T47D (cell line): ENCODE results near the gene PRXL2B.

Experiments used
- DNase-seq, 2 experiments: peaks; one replicate each; pipeline versions ENCODE4 v3.0.0 to v3.0.0-alpha.2; 2011 to 2012; ENCODE audit warnings: low read depth in 1 of 2, low spot score in 1 of 2
- JUND ChIP-seq: IDR thresholded peaks from 2 replicates; pipeline ENCODE4 v1.6.1; 2012; ENCODE audit warnings: low read depth
- in situ Hi-C: cut with HindIII; loops from 2 replicates; pipeline ENCODE4 v1.10.0; 2016; ENCODE audit warnings: low sequenced_read_pairs, low pct_unique_long_range_greater_than_20kb

Gene PRXL2B

DNA sequence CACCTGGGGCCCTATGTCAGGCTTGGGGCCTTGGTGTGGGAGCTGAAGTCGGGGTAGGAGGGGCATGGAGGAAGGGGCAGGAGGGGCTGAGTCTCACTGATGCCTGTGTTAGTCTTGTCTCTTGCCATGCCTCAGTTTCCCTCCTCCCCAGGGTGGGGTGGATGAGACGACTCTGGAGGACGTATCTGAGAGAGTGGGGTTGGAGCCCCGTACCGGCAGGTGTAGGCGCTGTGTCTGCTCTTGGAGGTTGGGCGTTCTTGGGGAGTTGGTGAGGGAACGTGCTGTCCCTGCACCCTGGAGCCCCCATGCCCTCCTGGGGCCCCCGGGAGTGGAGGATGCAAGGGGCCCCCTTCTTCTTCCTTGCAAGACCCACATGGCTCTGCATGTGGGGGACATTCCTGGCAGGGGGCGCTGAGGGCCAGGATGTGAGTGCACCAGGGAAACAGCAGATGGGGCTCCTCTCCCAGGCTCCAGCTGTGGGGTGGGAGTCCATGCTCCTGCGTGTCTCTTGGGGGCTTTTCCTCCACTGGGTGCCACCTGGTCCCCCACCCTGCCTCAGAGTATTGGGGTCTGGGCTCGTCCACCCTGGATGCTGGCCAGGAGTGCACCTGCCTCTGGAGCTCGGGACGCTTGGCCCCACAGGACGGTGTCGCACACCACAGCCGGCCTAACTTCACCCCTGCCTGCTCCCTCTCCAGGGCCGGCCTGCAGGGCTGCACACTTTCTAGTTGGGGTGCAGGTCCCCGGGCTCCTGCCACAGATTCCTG lies 31.8 kb upstream of the PRXL2B start:
- no peak for TF ChIP-seq JUND
- in situ Hi-C loops = no loop called here
- DNase-seq = no peak

DNA sequence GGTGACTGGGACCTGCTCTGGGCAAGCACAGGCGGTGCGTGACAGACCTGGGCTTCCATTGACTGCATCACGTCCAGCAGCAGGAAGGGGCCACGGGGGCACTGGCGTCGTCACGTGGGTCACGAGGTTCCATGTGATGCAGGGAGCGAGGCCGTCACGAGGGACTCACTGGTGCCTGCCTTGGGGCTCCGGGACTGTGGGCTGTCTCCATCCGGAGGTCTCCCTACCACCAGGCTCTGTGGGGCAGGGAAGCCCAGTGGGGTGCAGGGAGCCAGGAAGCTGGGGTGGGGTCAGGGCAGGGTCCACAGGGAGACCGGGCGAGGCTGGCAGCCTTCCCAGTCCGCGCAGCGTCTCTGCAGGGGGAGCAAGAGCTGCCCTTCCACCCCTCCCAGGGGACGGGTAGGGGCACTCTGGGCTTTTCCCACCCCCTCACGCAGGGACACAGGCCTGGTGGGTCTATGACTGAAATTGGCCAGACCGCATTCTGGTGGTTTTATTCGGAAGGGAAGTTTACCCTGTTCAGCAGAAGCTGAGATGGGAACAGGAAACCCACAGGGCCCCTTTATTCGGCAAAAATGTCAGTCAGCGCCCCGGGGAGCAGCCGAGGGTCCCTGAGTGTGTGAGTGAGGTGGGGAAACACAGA lies 30.8 kb upstream of the PRXL2B start:
- in situ Hi-C loops = no loop called here
- DNase-seq = no peak
- no peak for TF ChIP-seq JUND

DNA sequence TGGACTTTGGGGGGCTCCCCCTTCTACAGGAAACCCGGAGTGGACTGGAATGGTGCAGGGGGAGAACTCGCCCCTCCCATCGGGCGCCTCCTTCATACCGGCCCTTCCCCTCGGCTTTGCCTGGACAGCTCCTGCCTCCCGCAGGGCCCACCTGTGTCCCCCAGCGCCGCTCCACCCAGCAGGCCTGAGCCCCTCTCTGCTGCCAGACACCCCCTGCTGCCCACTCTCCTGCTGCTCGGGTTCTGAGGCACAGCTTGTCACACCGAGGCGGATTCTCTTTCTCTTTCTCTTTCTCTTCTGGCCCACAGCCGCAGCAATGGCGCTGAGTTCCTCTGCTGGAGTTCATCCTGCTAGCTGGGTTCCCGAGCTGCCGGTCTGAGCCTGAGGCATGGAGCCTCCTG lies 30.3 kb upstream of the PRXL2B start, which contains the start of gene TNFRSF14:
TNFRSF14 (plus strand) TSS at position 95 of the 401 bp plus-strand sequence; CDS start at position 389, 294 bp downstream.
- in situ Hi-C loops = no loop called here
- TF ChIP-seq JUND = no peak
- peak in 1 of 2 experiments; percentile 23 for DNase-seq

DNA sequence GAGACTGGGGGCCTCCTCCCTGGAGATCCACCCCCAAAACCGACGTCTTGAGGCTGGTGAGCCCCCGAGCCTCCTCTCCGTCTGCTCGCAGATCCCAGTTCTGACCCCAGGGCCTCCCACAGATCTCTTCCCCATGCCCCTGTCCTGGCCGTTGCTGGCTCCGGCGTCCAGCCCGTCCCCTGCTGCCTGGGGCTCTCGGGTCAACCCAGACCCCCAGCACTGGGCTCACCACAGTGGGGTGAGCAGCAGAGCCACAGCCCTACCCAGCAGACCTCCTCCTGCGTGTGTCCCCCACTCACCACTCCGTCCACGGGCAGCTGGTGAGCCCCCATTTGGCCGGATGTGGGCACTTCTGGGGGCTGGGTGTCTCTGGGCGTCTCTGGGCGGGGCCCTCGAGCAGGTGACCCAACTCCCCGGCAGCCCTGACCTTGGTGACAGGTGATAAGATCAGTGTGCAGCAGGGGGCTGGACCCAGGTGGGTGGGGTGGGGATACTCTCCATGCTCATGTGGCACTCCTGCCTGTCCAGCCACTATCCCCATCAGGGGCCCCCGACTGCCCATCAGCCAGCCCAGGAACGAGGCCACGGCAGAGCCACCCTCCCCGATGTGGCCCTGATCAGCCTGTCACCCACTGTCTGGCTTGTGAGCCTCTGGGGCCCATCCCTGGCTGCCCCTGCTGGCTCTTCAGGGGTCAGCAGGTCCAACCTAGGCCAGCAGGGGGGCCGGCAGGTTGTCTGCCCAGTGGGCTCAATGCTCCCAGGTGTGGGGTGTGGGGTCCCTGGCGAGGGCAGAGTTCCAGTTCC lies 29.7 kb upstream of the PRXL2B start:
- DNase-seq = no peak
- in situ Hi-C loops = no loop called here
- no peak for TF ChIP-seq JUND

DNA sequence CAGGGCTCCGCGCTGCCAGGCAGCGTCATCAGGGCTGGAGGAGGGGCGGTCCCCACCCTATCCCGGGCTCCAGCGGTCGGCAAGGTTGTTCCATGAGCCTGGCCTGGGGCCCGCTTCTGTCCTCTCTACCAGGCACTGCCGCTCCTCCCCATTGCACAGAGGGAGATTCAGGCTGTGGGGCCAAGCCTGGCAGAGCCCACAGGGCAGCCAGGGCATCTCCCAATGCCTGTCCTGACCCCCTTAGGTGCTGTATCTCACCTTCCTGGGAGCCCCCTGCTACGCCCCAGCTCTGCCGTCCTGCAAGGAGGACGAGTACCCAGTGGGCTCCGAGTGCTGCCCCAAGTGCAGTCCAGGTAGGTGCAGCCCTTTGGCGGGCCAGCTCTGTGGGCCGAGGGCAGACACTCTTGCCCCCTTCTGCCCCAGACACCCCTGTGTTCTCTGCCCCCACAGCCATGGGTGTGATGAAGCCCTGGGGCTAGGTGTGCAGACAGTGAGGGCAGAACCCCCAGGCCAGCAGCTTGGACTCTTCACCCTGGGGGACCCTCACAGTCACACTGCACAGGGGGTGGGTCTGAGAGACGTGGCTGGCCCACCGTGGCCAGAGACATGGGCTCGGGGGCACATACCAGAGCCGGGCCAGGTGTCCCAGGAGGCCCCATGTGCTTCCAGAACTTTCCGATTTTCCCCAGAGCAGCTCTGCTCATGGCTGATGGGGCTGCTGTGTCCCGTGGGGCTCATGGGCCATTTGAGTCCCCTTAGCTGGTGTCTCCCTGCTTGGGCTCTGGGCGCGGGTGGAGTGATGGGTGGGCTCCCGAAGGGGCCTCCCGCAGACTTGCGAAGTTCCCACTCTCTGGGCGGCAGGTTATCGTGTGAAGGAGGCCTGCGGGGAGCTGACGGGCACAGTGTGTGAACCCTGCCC lies 28.8 kb upstream of the PRXL2B start:
- in situ Hi-C loops = no loop called here
- no peak for TF ChIP-seq JUND
- DNase-seq = no peak

DNA sequence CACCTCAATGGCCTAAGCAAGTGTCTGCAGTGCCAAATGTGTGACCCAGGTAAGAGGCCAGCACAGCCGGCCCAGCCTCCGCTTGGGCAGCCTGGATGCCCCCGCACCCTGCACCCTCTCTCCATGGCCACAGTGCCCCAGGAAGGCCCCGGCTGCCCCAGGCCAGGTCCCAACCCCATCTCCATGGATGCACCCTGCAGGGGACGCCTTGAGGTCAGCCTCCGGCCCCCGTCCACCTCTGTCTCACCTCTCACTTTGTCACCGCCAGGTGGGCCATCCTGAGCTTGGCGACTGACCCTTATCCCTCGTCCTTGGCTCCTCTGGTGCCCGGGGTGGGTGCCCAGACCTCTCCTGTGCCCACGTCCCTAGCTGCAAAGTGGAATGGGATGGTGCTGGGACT lies 28.2 kb upstream of the PRXL2B start:
- no peak for TF ChIP-seq JUND
- DNase-seq = no peak
- in situ Hi-C loops = no loop called here

DNA sequence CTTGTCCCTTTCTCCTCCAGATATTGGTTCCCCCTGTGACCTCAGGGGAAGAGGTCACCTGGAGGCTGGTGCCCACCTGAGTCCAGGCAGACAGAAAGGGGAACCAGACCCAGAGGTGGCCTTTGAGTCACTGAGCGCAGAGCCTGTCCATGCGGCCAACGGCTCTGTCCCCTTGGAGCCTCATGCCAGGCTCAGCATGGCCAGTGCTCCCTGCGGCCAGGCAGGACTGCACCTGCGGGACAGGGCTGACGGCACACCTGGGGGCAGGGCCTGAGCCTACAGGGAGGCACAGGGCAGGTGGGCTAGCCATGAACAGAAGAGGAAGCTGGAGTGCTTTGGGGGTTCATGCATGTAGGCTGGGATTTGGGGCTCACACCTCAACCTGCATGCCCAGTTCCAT lies 27.7 kb upstream of the PRXL2B start:
- no peak for DNase-seq
- TF ChIP-seq JUND = no peak
- in situ Hi-C loops = no loop called here

DNA sequence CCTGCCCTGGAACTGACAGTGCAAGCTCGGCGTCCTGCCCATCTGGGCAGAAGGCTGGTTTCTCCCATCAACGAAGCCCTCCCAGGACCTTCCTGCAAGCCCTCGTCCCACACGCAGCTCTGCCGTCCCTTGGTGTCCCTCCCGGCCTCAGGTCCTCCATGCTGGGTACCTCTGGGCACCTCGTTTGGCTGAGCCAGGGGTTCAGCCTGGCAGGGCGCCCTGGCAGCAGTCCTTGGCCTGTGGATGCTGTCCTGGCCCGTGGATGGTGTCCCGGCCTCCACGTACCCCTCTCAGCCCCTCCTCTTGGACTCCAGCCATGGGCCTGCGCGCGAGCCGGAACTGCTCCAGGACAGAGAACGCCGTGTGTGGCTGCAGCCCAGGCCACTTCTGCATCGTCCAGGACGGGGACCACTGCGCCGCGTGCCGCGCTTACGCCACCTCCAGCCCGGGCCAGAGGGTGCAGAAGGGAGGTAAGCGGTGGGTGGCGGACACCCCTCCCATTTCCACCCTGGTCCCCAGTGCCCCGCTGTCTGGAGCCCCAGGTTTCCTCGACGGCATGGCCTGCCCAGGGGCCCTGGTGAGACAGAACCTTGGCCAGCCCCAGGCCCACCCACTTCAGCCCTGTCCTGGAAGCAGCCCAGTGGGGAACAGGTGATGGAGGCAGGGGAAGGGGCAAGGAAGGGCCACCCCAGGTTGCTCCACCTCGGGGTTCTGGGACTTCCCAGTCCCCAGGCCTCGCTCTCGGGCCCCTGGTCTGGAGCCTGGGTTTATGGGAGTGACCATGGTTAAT lies 26.9 kb upstream of the PRXL2B start:
- in situ Hi-C loops = no loop called here
- TF ChIP-seq JUND = no peak
- DNase-seq = no peak

DNA sequence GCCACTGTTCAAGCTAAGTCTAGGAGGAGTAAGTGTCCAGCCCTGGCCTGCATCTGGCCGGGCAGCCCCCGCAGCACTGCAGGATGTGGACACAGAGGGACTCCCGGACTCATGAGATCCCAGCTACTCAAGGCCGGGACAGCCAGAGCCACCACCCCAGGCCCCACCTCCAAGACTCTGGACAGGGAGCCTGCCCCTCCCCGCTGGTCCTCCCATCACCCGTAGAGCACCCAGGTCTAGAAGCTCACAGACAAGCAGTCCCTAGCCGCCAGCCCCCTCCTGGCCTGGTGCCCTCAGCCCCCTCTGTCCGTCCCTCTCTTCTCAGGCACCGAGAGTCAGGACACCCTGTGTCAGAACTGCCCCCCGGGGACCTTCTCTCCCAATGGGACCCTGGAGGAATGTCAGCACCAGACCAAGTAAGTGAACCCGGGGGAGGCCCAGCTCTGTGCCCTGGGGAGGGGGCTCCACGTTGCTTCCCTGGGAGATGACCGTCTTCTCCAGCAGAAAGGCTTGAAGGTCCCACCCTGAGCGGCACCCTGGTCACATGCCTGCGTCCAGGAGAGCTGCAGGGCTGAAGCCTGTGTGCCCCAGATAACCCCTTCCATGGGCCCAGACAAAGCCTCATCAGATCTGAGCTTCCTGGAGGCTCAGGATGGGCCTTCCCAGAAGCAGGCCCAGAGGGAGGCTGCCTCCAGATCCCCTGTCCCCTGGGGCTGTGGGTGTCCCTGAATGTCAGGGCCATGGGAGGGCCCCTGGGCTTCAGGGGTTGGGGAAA lies 26.1 kb upstream of the PRXL2B start:
- no peak for TF ChIP-seq JUND
- no peak for DNase-seq
- in situ Hi-C loops = no loop called here

DNA sequence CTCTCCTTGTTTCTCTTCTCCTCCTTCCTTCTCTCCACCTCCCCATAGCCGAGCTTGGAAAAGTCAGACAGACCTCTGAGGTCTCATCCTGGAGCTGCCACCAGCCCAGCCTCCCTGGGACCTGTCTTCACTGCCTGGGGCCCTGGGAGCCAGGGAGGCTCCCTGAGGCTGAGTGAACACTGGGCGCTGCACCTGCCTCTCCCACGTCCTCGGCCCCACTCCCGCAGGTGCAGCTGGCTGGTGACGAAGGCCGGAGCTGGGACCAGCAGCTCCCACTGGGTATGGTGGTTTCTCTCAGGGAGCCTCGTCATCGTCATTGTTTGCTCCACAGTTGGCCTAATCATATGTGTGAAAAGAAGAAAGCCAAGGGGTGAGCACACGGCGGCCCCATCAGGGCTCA lies 25.1 kb upstream of the PRXL2B start:
- TF ChIP-seq JUND = no peak
- in situ Hi-C loops = no loop called here
- DNase-seq = no peak
